ENCODE measurements around the gene LEF1. TPM values are rescaled to one million over a fixed set of nuclear protein-coding genes. Genes with fewer than 3 reads are reported as not detected.

LEF1 gene
- total RNA-seq, 1 experiment from 2014 or later = 0.28 TPM

GRCh38 chr4:108170631-108171338 is 2.1 kb upstream of the LEF1 start:
- no peak overlapping the region for H3K4me3 ChIP-seq (ENCODE audit: insufficient read depth, low read depth, low read length)
- peaks cover 94% of the 10 kb centered on the region for H3K27me3 ChIP-seq (ENCODE audit: control insufficient read depth, insufficient read depth, low read length)
- peak; percentile 59 for DNase-seq
- no peaks in the 10 kb centered on the region for H3K36me3 ChIP-seq (replicated peaks; ENCODE audit: control insufficient read depth, insufficient read depth, low read length)

GRCh38 chr4:108169664-108170063 is 932 bp upstream of the LEF1 start:
- Histone ChIP-seq H3K27me3 (ENCODE audit: control insufficient read depth, insufficient read depth, low read length) (peaks cover 100% of the 10 kb centered on the region), H3K36me3 (replicated peaks; ENCODE audit: control insufficient read depth, insufficient read depth, low read length) (no peaks in the 10 kb centered on the region), H3K4me3 (ENCODE audit: insufficient read depth, low read depth, low read length) (no peak overlapping the region)
- DNase-seq = no peak

- no peak for DNase-seq
- Histone ChIP-seq H3K36me3 (replicated peaks; ENCODE audit: control insufficient read depth, insufficient read depth, low read length) (no peaks in the 10 kb centered on the region), H3K27me3 (ENCODE audit: control insufficient read depth, insufficient read depth, low read length) (peaks cover 100% of the 10 kb centered on the region), H3K4me3 (ENCODE audit: insufficient read depth, low read depth, low read length) (peak overlapping the region; percentile 53)
Observed at GRCh38 chr4:108168160-108168670, 517 bp downstream of the LEF1 start.

GRCh38 chr4:108166441-108167315 is 2.1 kb downstream of the LEF1 start:
- Histone ChIP-seq H3K4me3 (ENCODE audit: insufficient read depth, low read depth, low read length) (peak overlapping the region; percentile 24), H3K36me3 (replicated peaks; ENCODE audit: control insufficient read depth, insufficient read depth, low read length) (no peaks in the 10 kb centered on the region), H3K27me3 (ENCODE audit: control insufficient read depth, insufficient read depth, low read length) (peaks cover 97% of the 10 kb centered on the region)
- peak; percentile 76 for DNase-seq

GRCh38 chr4:108166038-108166437 is 2.7 kb downstream of the LEF1 start:
- DNase-seq = no peak
- no peak overlapping the region for H3K4me3 ChIP-seq (ENCODE audit: insufficient read depth, low read depth, low read length)
- no peaks in the 10 kb centered on the region for H3K36me3 ChIP-seq (replicated peaks; ENCODE audit: control insufficient read depth, insufficient read depth, low read length)
- H3K27me3 ChIP-seq (ENCODE audit: control insufficient read depth, insufficient read depth, low read length) = peaks cover 91% of the 10 kb centered on the region

GRCh38 chr4:108165586-108165985 is 3.1 kb downstream of the LEF1 start:
- no peak overlapping the region for H3K4me3 ChIP-seq (ENCODE audit: insufficient read depth, low read depth, low read length)
- no peaks in the 10 kb centered on the region for H3K36me3 ChIP-seq (replicated peaks; ENCODE audit: control insufficient read depth, insufficient read depth, low read length)
- DNase-seq = no peak
- peaks cover 87% of the 10 kb centered on the region for H3K27me3 ChIP-seq (ENCODE audit: control insufficient read depth, insufficient read depth, low read length)

- H3K36me3 ChIP-seq (replicated peaks; ENCODE audit: control insufficient read depth, insufficient read depth, low read length) = no peaks in the 10 kb centered on the region
- no peak overlapping the region for H3K4me3 ChIP-seq (ENCODE audit: insufficient read depth, low read depth, low read length)
- peaks cover 70% of the 10 kb centered on the region for H3K27me3 ChIP-seq (ENCODE audit: control insufficient read depth, insufficient read depth, low read length)
- DNase-seq = no peak
Observed at GRCh38 chr4:108163351-108163750, 5.4 kb downstream of the LEF1 start.

- Histone ChIP-seq H3K36me3 (replicated peaks; ENCODE audit: control insufficient read depth, insufficient read depth, low read length) (no peaks in the 10 kb centered on the region), H3K4me3 (ENCODE audit: insufficient read depth, low read depth, low read length) (no peak overlapping the region), H3K27me3 (ENCODE audit: control insufficient read depth, insufficient read depth, low read length) (peaks cover 45% of the 10 kb centered on the region)
- peak; percentile 43 for DNase-seq
Observed at GRCh38 chr4:108160741-108161352, 7.9 kb downstream of the LEF1 start.

- no peaks in the 10 kb centered on the region for H3K36me3 ChIP-seq (replicated peaks; ENCODE audit: control insufficient read depth, insufficient read depth, low read length)
- DNase-seq = no peak
Observed at GRCh38 chr4:108159845-108160244, 8.9 kb downstream of the LEF1 start.

GRCh38 chr4:108157655-108158054 is 11.1 kb downstream of the LEF1 start:
- H3K36me3 ChIP-seq (replicated peaks; ENCODE audit: control insufficient read depth, insufficient read depth, low read length) = no peaks in the 10 kb centered on the region
- no peak for DNase-seq
- no peak overlapping the region for H3K4me3 ChIP-seq (ENCODE audit: insufficient read depth, low read depth, low read length)
- peaks cover 15% of the 10 kb centered on the region; the same call in 1 of the 2 replicates for H3K27me3 ChIP-seq (ENCODE audit: control insufficient read depth, insufficient read depth, low read length)

More at GRCh38 chr4:108159845-108160244, 8.9 kb downstream of the LEF1 start:
- Histone ChIP-seq H3K27me3 (ENCODE audit: control insufficient read depth, insufficient read depth, low read length) (peaks cover 35% of the 10 kb centered on the region), H3K4me3 (ENCODE audit: insufficient read depth, low read depth, low read length) (no peak overlapping the region)

GRCh38 chr4:108156391-108156790 is 12.3 kb downstream of the LEF1 start:
- H3K36me3 ChIP-seq (replicated peaks; ENCODE audit: control insufficient read depth, insufficient read depth, low read length) = no peaks in the 10 kb centered on the region
- DNase-seq = no peak
- H3K4me3 ChIP-seq (ENCODE audit: insufficient read depth, low read depth, low read length) = no peak overlapping the region
- peaks cover 5% of the 10 kb centered on the region; the same call in 1 of the 2 replicates for H3K27me3 ChIP-seq (ENCODE audit: control insufficient read depth, insufficient read depth, low read length)

- H3K36me3 ChIP-seq (replicated peaks; ENCODE audit: control insufficient read depth, insufficient read depth, low read length) = no peaks in the 10 kb centered on the region
- peaks cover 5% of the 10 kb centered on the region; the same call in 1 of the 2 replicates for H3K27me3 ChIP-seq (ENCODE audit: control insufficient read depth, insufficient read depth, low read length)
- no peak overlapping the region for H3K4me3 ChIP-seq (ENCODE audit: insufficient read depth, low read depth, low read length)
- peak; percentile 65 for DNase-seq
Observed at GRCh38 chr4:108155373-108155772, 13.4 kb downstream of the LEF1 start.

GRCh38 chr4:108152980-108153379 is 15.8 kb downstream of the LEF1 start:
- Histone ChIP-seq H3K27me3 (ENCODE audit: control insufficient read depth, insufficient read depth, low read length) (no peaks in the 10 kb centered on the region; the same call in 1 of the 2 replicates), H3K4me3 (ENCODE audit: insufficient read depth, low read depth, low read length) (no peak overlapping the region), H3K36me3 (replicated peaks; ENCODE audit: control insufficient read depth, insufficient read depth, low read length) (no peaks in the 10 kb centered on the region)
- no peak for DNase-seq

GRCh38 chr4:108149588-108150380 is 18.9 kb downstream of the LEF1 start:
- Histone ChIP-seq H3K27me3 (ENCODE audit: control insufficient read depth, insufficient read depth, low read length) (no peaks in the 10 kb centered on the region; the same call in 1 of the 2 replicates), H3K36me3 (replicated peaks; ENCODE audit: control insufficient read depth, insufficient read depth, low read length) (no peaks in the 10 kb centered on the region), H3K4me3 (ENCODE audit: insufficient read depth, low read depth, low read length) (no peak overlapping the region)
- no peak for DNase-seq
